Breast epithelium (tissue), 3 donors: ENCODE measurements around the gene FAM170A.

Source experiments
- POLR2A ChIP-seq: fragments of 450-650 bp; IDR thresholded peaks from one replicate; pipeline ENCODE4 v1.6.1; 2016; ENCODE audit warnings: antibody characterized with exemption, mild to moderate bottlenecking, moderate library complexity
- TF ChIP-seq, protein P1 (sequence below), 3 donors: fragments of 450-650 bp; IDR thresholded peaks; one replicate each; pipeline ENCODE4 v1.5.1; 2016 to 2017; ENCODE audit warnings: antibody characterized with exemption in 3 of 3, mild to moderate bottlenecking in 3 of 3, moderate library complexity in 3 of 3

DNA sequence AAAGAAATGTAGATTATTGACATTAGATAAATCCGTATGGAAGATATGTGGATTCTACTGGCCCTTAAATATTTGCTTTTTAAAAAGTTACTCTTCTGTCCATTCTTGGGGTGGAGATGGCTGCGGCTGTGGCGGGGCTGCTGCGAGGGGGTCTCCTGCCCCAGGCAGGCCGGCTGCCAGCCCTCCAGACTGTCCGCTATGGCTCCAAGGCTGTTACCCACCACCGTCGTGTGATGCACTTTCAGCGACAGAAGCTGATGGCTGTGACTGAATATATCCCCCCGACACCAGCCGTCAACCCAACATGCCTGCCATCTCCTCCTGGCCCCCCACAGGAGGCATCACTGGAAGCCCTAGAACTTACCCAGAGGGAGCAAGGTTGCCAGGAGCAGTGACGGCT, 50.7 kb downstream of the FAM170A start:
- TF ChIP-seq POLR2A = no peak
- TF ChIP-seq, protein P1, sequence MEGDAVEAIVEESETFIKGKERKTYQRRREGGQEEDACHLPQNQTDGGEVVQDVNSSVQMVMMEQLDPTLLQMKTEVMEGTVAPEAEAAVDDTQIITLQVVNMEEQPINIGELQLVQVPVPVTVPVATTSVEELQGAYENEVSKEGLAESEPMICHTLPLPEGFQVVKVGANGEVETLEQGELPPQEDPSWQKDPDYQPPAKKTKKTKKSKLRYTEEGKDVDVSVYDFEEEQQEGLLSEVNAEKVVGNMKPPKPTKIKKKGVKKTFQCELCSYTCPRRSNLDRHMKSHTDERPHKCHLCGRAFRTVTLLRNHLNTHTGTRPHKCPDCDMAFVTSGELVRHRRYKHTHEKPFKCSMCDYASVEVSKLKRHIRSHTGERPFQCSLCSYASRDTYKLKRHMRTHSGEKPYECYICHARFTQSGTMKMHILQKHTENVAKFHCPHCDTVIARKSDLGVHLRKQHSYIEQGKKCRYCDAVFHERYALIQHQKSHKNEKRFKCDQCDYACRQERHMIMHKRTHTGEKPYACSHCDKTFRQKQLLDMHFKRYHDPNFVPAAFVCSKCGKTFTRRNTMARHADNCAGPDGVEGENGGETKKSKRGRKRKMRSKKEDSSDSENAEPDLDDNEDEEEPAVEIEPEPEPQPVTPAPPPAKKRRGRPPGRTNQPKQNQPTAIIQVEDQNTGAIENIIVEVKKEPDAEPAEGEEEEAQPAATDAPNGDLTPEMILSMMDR (IDR thresholded peaks at IDR 0.05) = no peak
